Gastrocnemius medialis (tissue), 4 donors: ENCODE measurements around the gene CFAP45. TPM values are rescaled to one million over a fixed set of nuclear protein-coding genes. Genes with fewer than 3 reads are reported as not detected.

Source experiments
- ATAC-seq, 2 donors: fragments of 150-250 bp; one replicate each; pipeline ENCODE4 v1.9.1; 2016
- DNase-seq, 2 donors: peaks; one replicate each; pipeline ENCODE4 v3.0.0-alpha.2; 2019
- H3K27ac ChIP-seq, 4 donors: fragments of 200-600 bp; sonication (generic); 1 replicate in 1 of 4; 2 replicates in 3 of 4; pipeline ENCODE4 v1.5.1; 2016 to 2018; ENCODE audit warnings: mild to moderate bottlenecking in 2 of 4, moderate library complexity in 1 of 4
- H3K27me3 ChIP-seq, 3 donors: fragments of 200-600 bp; sonication (generic) in 2 of 3; 1 replicate in 1 of 3; 2 replicates in 2 of 3; pipeline versions ENCODE4 v1.5.1 to v1.6.0; 2016 to 2019; ENCODE audit warnings: mild to moderate bottlenecking in 1 of 3, moderate library complexity in 1 of 3
- H3K36me3 ChIP-seq, 2 donors: fragments of 200-600 bp; sonication (generic) in 1 of 2; one replicate each; pipeline ENCODE4 v1.5.1; 2017 to 2018
- H3K4me1 ChIP-seq, 2 donors: fragments of 200-600 bp; sonication (generic) in 1 of 2; one replicate each; pipeline ENCODE4 v1.5.1; 2016 to 2017; ENCODE audit warnings: mild to moderate bottlenecking in 2 of 2
- H3K4me3 ChIP-seq, 4 donors: fragments of 200-600 bp; sonication (generic) in 3 of 4; 1 replicate in 1 of 4; 2 replicates in 3 of 4; pipeline ENCODE4 v1.5.1; 2016 to 2019; ENCODE audit warnings: mild to moderate bottlenecking in 2 of 4
- H3K9me3 ChIP-seq, 3 donors: fragments of 200-600 bp; sonication (generic) in 2 of 3; 1 replicate in 1 of 3; 2 replicates in 2 of 3; pipeline ENCODE4 v1.5.1; 2016 to 2019
- POLR2A ChIP-seq, 2 donors: fragments of 450-650 bp; IDR thresholded peaks; one replicate each; pipeline ENCODE4 v1.6.1; 2017; ENCODE audit warnings: antibody characterized with exemption in 2 of 2, mild to moderate bottlenecking in 2 of 2, moderate library complexity in 2 of 2
- in situ Hi-C, 4 donors: fragments of 200-750 bp; cut with MboI; loops; one replicate each; pipeline versions ENCODE4 v1.15.0 to v1.8.0; 2017; ENCODE audit warnings: low sequenced_read_pairs in 4 of 4
- intact Hi-C: fragments of 100-400 bp; cut with DNase I; formaldehyde crosslinking; loops from one replicate; pipeline ENCODE4 v1.15.1; 2023; ENCODE audit warnings: low total_unique reads
- total RNA-seq, 4 donors: library from RNA; depleted of rRNA; stranded (reverse); fragments of >200 nt; gene quantifications; one replicate each; pipeline versions ENCODE4 v1.1.0 to v1.2.3, GENCODE V29; 2016
- TF ChIP-seq, protein P1 (sequence below), 5 experiments: fragments of 450-650 bp in 3 of 5; fragments of 200-600 bp in 2 of 5; sonication (generic) in 2 of 5; IDR thresholded peaks in 4 of 5; conservative IDR thresholded peaks in 1 of 5; 1 replicate in 4 of 5; 2 replicates in 1 of 5; pipeline ENCODE4 v1.5.1; 2016 to 2019; ENCODE audit warnings: antibody characterized with exemption in 5 of 5, mild to moderate bottlenecking in 3 of 5, moderate library complexity in 3 of 5

CFAP45 gene
- total RNA-seq, 4 donors from 2014 or later = not detected

- DNase-seq (peak; percentile 26 to 38), ATAC-seq (peak; percentile 57 to 60)
- in situ Hi-C loops (no loop called here), intact Hi-C loops (loop anchor here (2.0 kb wide), 1 partner anchor 26 kb away; no protein-coding TSS in a partner anchor)
- Histone ChIP-seq H3K9me3 (no peaks in the 10 kb centered on the region), H3K27me3 (peaks cover 0 to 2% (median 0%) of the 10 kb centered on the region in 3 donors), H3K4me1 (peaks cover 0 to 10% of the 10 kb centered on the region in 2 donors), H3K27ac (peak overlapping the region in 1 of 4 donors; percentile 63), H3K36me3 (no peaks in the 10 kb centered on the region), H3K4me3 (no peak overlapping the region)
- TF ChIP-seq POLR2A (IDR thresholded peaks at IDR 0.05) = no peak
- TF ChIP-seq, protein P1, sequence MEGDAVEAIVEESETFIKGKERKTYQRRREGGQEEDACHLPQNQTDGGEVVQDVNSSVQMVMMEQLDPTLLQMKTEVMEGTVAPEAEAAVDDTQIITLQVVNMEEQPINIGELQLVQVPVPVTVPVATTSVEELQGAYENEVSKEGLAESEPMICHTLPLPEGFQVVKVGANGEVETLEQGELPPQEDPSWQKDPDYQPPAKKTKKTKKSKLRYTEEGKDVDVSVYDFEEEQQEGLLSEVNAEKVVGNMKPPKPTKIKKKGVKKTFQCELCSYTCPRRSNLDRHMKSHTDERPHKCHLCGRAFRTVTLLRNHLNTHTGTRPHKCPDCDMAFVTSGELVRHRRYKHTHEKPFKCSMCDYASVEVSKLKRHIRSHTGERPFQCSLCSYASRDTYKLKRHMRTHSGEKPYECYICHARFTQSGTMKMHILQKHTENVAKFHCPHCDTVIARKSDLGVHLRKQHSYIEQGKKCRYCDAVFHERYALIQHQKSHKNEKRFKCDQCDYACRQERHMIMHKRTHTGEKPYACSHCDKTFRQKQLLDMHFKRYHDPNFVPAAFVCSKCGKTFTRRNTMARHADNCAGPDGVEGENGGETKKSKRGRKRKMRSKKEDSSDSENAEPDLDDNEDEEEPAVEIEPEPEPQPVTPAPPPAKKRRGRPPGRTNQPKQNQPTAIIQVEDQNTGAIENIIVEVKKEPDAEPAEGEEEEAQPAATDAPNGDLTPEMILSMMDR (IDR thresholded peaks at IDR 0.05 in 4 of 5, conservative IDR thresholded peaks at IDR 0.05 in 1 of 5) = peak in 3 of 5 experiments; percentile 38 to 48 (median 47)
Observed at GRCh38 chr1:159829273-159829634, 70.7 kb downstream of the CFAP45 start.

DNA sequence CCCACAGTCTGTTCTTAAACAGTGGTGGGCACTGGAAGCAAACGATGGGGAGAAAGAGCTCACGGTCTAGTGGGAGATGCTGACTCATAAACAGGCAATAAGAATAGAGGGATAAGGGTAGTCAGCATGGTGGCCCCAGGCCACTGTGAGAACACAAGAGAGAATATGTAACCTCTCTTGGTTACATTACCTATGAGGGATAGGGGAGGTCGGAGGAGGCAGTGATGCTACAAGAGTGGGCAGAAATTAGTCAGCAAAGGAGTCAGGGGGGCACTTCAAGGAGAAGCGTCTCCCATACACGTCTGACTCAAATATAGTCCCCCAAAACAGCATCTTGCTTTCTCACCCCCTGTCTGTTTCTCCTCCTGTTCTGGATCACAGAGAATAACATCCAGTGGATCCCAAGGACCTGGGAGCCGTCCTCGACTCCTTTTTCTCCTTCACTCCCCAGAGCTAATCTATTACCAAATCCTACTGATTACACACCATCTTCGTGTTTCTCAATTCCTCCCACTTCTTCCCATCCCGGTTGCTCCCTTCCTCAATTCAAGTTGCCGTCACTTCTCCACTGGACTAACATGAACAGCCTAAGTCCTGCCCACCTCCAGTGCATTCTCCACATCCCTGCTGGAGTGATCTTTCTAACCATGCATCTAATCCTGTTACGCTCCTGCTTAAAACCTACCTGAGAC, 71.2 kb downstream of the CFAP45 start:
- intact Hi-C loops (loop anchor here (2.0 kb wide), 1 partner anchor 26 kb away; no protein-coding TSS in a partner anchor), in situ Hi-C loops (no loop called here)
- no peaks in the 10 kb centered on the region for H3K9me3 ChIP-seq
- ATAC-seq (no peak), DNase-seq (no peak)
- H3K27ac ChIP-seq = no peak overlapping the region
- no peaks in the 10 kb centered on the region for H3K36me3 ChIP-seq
- H3K27me3 ChIP-seq = peaks cover 0 to 2% (median under 1%) of the 10 kb centered on the region in 3 donors
- TF ChIP-seq, protein P1 (IDR thresholded peaks at IDR 0.05 in 4 of 5, conservative IDR thresholded peaks at IDR 0.05 in 1 of 5) = no peak
- no peak for TF ChIP-seq POLR2A (IDR thresholded peaks at IDR 0.05)
- no peak overlapping the region for H3K4me3 ChIP-seq
- H3K4me1 ChIP-seq = peaks cover 0 to 10% of the 10 kb centered on the region in 2 donors

DNA sequence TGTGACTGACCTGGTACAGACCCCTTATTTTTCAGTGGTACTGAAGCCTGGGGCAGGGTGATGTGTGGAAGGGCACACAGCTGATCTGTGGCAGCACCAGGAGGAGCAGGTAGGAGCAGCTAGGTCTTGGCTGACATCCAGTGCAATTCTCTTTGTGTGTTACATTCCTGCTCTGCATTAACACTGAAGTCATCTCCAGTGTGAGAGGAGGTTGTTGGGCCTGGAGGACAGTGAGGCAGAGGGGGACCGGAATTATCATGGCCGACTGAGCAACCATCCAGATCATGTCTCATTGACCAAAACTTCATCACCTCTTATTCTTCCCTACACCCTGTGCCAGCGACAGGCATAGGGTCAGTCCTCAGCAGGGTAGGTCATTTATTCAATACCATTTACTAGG, 71.8 kb downstream of the CFAP45 start:
- peaks cover 0 to 10% of the 10 kb centered on the region in 2 donors for H3K4me1 ChIP-seq
- in situ Hi-C loops = no loop called here

GRCh38 chr1:159827549-159827948, 72.4 kb downstream of the CFAP45 start:
- ATAC-seq = no peak
- TF ChIP-seq POLR2A (IDR thresholded peaks at IDR 0.05) = no peak
- TF ChIP-seq, protein P1 (IDR thresholded peaks at IDR 0.05 in 4 of 5, conservative IDR thresholded peaks at IDR 0.05 in 1 of 5) = no peak
- peaks cover 0 to 10% of the 10 kb centered on the region in 2 donors for H3K4me1 ChIP-seq
- H3K27me3 ChIP-seq = peaks cover 0 to 4% (median 2%) of the 10 kb centered on the region in 3 donors
- H3K9me3 ChIP-seq = no peaks in the 10 kb centered on the region
- no peaks in the 10 kb centered on the region for H3K36me3 ChIP-seq
- no peak for DNase-seq
- H3K27ac ChIP-seq = no peak overlapping the region
- intact Hi-C loops (no loop called here), in situ Hi-C loops (no loop called here)
- no peak overlapping the region for H3K4me3 ChIP-seq

More for the DNA sequence above, 71.8 kb downstream of the CFAP45 start:
- Histone ChIP-seq H3K9me3 (no peaks in the 10 kb centered on the region), H3K27me3 (peaks cover 0 to 4% (median 2%) of the 10 kb centered on the region in 3 donors), H3K36me3 (no peaks in the 10 kb centered on the region), H3K27ac (no peak overlapping the region), H3K4me3 (no peak overlapping the region)
- TF ChIP-seq, protein P1 (IDR thresholded peaks at IDR 0.05 in 4 of 5, conservative IDR thresholded peaks at IDR 0.05 in 1 of 5) = no peak
- TF ChIP-seq POLR2A (IDR thresholded peaks at IDR 0.05) = no peak
- ATAC-seq = no peak
- no peak for DNase-seq
- intact Hi-C loops = loop anchor here (2.0 kb wide), 1 partner anchor 27 kb away; no protein-coding TSS in a partner anchor
